Right lobe of liver (tissue), 4 donors: Measurements from ENCODE around the gene UGT2B28.

Source experiments
- CTCF ChIP-seq, 4 donors: fragments of 200-600 bp in 3 of 4; fragments of 450-650 bp in 1 of 4; IDR thresholded peaks; one replicate each; pipeline versions ENCODE4 v1.5.1 to v1.8.0; 2016 to 2022; ENCODE audit warnings: antibody characterized with exemption in 4 of 4, mild to moderate bottlenecking in 2 of 4
- POLR2A ChIP-seq: fragments of 450-650 bp; IDR thresholded peaks from one replicate; pipeline ENCODE4 v1.6.1; 2017; ENCODE audit warnings: antibody characterized with exemption, mild to moderate bottlenecking
- donor health status: DM: no; HTN: no; CAD: no.
- donor health status: DM: no; HTN: no; CAD: no.
- donor health status: DM: no; HTN: yes; CAD: no.

- TF ChIP-seq POLR2A (no peak), CTCF (IDR thresholded peaks at IDR 0.05) (no peak)
Observed at GRCh38 chr4:69330345-69331047, 50.2 kb downstream of the UGT2B28 start.
